KOPT-K1 (cell line): ENCODE data around the gene DNAH14.
"Not testable (repeated sequence)": the region's sequence is repeated elsewhere in the genome, so short reads cannot be mapped to it uniquely, and the experiment has no call there.

ENCODE experiments used
- H3K27ac ChIP-seq: fragments of 200-600 bp; sonication (generic); 2 replicates; pipeline ENCODE4 v1.5.1; 2016; ENCODE audit warnings: antibody characterized with exemption, mild to moderate bottlenecking, low read depth, low read length; ENCODE audit not compliant: poor library complexity, severe bottlenecking
- H3K36me3 ChIP-seq: fragments of 200-600 bp; sonication (generic); 2 replicates; pipeline ENCODE4 v1.5.1; 2017; ENCODE audit warnings: antibody characterized with exemption, mild to moderate bottlenecking, low read length, moderate library complexity; ENCODE audit not compliant: insufficient read depth
- H3K9me3 ChIP-seq: fragments of 200-600 bp; sonication (generic); 2 replicates; pipeline ENCODE4 v1.5.1; 2017; ENCODE audit warnings: antibody characterized with exemption, low read length, mild to moderate bottlenecking; ENCODE audit not compliant: insufficient read depth, poor library complexity, severe bottlenecking

DNAH14 gene

GRCh38 chr1:225258811-225259210 is 329.3 kb downstream of the DNAH14 start:
- H3K36me3 ChIP-seq: no peaks in the 10 kb centered on the region
- H3K9me3 ChIP-seq: peaks cover 3% of the 10 kb centered on the region
- H3K27ac ChIP-seq: no peak overlapping the region

GRCh38 chr1:225259542-225259941 is 330.1 kb downstream of the DNAH14 start:
- Histone ChIP-seq H3K36me3 (no peaks in the 10 kb centered on the region), H3K9me3 (peaks cover 3% of the 10 kb centered on the region), H3K27ac (no peak overlapping the region)

- Histone ChIP-seq H3K27ac (no peak overlapping the region), H3K36me3 (no peaks in the 10 kb centered on the region), H3K9me3 (peaks cover 3% of the 10 kb centered on the region)
Observed at GRCh38 chr1:225260319-225260718, 330.8 kb downstream of the DNAH14 start.

- Histone ChIP-seq H3K9me3 (no peaks in the 10 kb centered on the region), H3K27ac (no peak overlapping the region), H3K36me3 (no peaks in the 10 kb centered on the region)
Observed at GRCh38 chr1:225277445-225277844, 348.0 kb downstream of the DNAH14 start.

- H3K27ac ChIP-seq: no peak overlapping the region
- no peaks in the 10 kb centered on the region for H3K36me3 ChIP-seq
Observed at GRCh38 chr1:225280563-225280962, 351.1 kb downstream of the DNAH14 start.

GRCh38 chr1:225290244-225290643 is 360.8 kb downstream of the DNAH14 start:
- H3K36me3 ChIP-seq: no peaks in the 10 kb centered on the region
- peaks cover 15% of the 10 kb centered on the region for H3K9me3 ChIP-seq
- no peak overlapping the region for H3K27ac ChIP-seq

More at GRCh38 chr1:225280563-225280962, 351.1 kb downstream of the DNAH14 start:
- H3K9me3 ChIP-seq: no peaks in the 10 kb centered on the region

- Histone ChIP-seq H3K36me3 (no peaks in the 10 kb centered on the region), H3K9me3 (no peaks in the 10 kb centered on the region), H3K27ac (no peak overlapping the region)
Observed at GRCh38 chr1:225299624-225300023, 370.1 kb downstream of the DNAH14 start.

- Histone ChIP-seq H3K36me3 (no peaks in the 10 kb centered on the region), H3K9me3 (no peaks in the 10 kb centered on the region), H3K27ac (no peak overlapping the region)
Observed at GRCh38 chr1:225300381-225300780, 370.9 kb downstream of the DNAH14 start.

GRCh38 chr1:225304996-225305395 is 375.5 kb downstream of the DNAH14 start:
- no peaks in the 10 kb centered on the region for H3K9me3 ChIP-seq
- H3K36me3 ChIP-seq: no peaks in the 10 kb centered on the region
- H3K27ac ChIP-seq: no peak overlapping the region

GRCh38 chr1:225310544-225310943 is 381.1 kb downstream of the DNAH14 start:
- H3K9me3 ChIP-seq, H3K36me3 ChIP-seq, H3K27ac ChIP-seq: not testable (repeated sequence)

- no peaks in the 10 kb centered on the region for H3K36me3 ChIP-seq
- H3K9me3 ChIP-seq: no peaks in the 10 kb centered on the region
- no peak overlapping the region for H3K27ac ChIP-seq
Observed at GRCh38 chr1:225318706-225319575, 389.5 kb downstream of the DNAH14 start.

- Histone ChIP-seq H3K27ac (no peak overlapping the region), H3K9me3 (no peaks in the 10 kb centered on the region), H3K36me3 (no peaks in the 10 kb centered on the region)
Observed at GRCh38 chr1:225319871-225320270, 390.4 kb downstream of the DNAH14 start.

- Histone ChIP-seq H3K36me3 (no peaks in the 10 kb centered on the region), H3K27ac (no peak overlapping the region), H3K9me3 (no peaks in the 10 kb centered on the region)
Observed at GRCh38 chr1:225321784-225322183, 392.3 kb downstream of the DNAH14 start.

- Histone ChIP-seq H3K9me3 (no peaks in the 10 kb centered on the region), H3K36me3 (no peaks in the 10 kb centered on the region), H3K27ac (no peak overlapping the region)
Observed at GRCh38 chr1:225329041-225329440, 399.6 kb downstream of the DNAH14 start.

GRCh38 chr1:225329996-225330395 is 400.5 kb downstream of the DNAH14 start:
- H3K9me3 ChIP-seq: not testable (repeated sequence)

GRCh38 chr1:225332686-225333085 is 403.2 kb downstream of the DNAH14 start:
- no peak overlapping the region for H3K27ac ChIP-seq
- H3K9me3 ChIP-seq: no peaks in the 10 kb centered on the region
- H3K36me3 ChIP-seq: no peaks in the 10 kb centered on the region

More at GRCh38 chr1:225329996-225330395, 400.5 kb downstream of the DNAH14 start:
- not testable (repeated sequence) for H3K27ac ChIP-seq, H3K36me3 ChIP-seq
